ENCODE results near the gene TMEM120A.

GRCh38 chr7:75951506-75951905, 42.9 kb downstream of the TMEM120A start:
- TF ChIP-seq, protein P1, sequence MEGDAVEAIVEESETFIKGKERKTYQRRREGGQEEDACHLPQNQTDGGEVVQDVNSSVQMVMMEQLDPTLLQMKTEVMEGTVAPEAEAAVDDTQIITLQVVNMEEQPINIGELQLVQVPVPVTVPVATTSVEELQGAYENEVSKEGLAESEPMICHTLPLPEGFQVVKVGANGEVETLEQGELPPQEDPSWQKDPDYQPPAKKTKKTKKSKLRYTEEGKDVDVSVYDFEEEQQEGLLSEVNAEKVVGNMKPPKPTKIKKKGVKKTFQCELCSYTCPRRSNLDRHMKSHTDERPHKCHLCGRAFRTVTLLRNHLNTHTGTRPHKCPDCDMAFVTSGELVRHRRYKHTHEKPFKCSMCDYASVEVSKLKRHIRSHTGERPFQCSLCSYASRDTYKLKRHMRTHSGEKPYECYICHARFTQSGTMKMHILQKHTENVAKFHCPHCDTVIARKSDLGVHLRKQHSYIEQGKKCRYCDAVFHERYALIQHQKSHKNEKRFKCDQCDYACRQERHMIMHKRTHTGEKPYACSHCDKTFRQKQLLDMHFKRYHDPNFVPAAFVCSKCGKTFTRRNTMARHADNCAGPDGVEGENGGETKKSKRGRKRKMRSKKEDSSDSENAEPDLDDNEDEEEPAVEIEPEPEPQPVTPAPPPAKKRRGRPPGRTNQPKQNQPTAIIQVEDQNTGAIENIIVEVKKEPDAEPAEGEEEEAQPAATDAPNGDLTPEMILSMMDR (IDR thresholded peaks at IDR 0.05; ENCODE audit: low read length), result no peak
- TF ChIP-seq EZH2 (IDR thresholded peaks at IDR 0.05; ENCODE audit: borderline replicate concordance, low read length), result no peak

Data from OCI-LY1 (cell line).